Fibroblast of skin of right quadriceps (primary cell): ENCODE results near the gene WNT3A.

ENCODE experiments used
- DNase-seq: peaks from one replicate; pipeline ENCODE4 v3.0.0-alpha.2; 2013

WNT3A gene

GRCh38 chr1:228058172-228058948 is 51.6 kb downstream of the WNT3A start:
- DNase-seq = no peak

GRCh38 chr1:228058949-228059633 is 52.3 kb downstream of the WNT3A start:
- no peak for DNase-seq

- DNase-seq = peak; percentile 45
Observed at GRCh38 chr1:228059634-228060457, 53.0 kb downstream of the WNT3A start.

GRCh38 chr1:228060458-228061190 is 53.8 kb downstream of the WNT3A start:
- DNase-seq = no peak

GRCh38 chr1:228061411-228062084 is 54.8 kb downstream of the WNT3A start:
- DNase-seq = no peak

GRCh38 chr1:228062085-228062791 is 55.4 kb downstream of the WNT3A start:
- DNase-seq = no peak

- no peak for DNase-seq
Observed at GRCh38 chr1:228062812-228063211, 56.0 kb downstream of the WNT3A start.

GRCh38 chr1:228063251-228064191 is 56.7 kb downstream of the WNT3A start:
- no peak for DNase-seq

GRCh38 chr1:228064296-228064695 is 57.5 kb downstream of the WNT3A start:
- DNase-seq = no peak

- no peak for DNase-seq
Observed at GRCh38 chr1:228064741-228065542, 58.1 kb downstream of the WNT3A start.

- no peak for DNase-seq
Observed at GRCh38 chr1:228065543-228066347, 58.9 kb downstream of the WNT3A start.

- no peak for DNase-seq
Observed at GRCh38 chr1:228066416-228066815, 59.6 kb downstream of the WNT3A start.

- no peak for DNase-seq
Observed at GRCh38 chr1:228066891-228067654, 60.3 kb downstream of the WNT3A start.

- no peak for DNase-seq
Observed at GRCh38 chr1:228068359-228068758, 61.6 kb downstream of the WNT3A start.

- no peak for DNase-seq
Observed at GRCh38 chr1:228070173-228070572, 63.4 kb downstream of the WNT3A start.

- DNase-seq = no peak
Observed at GRCh38 chr1:228070851-228071250, 64.1 kb downstream of the WNT3A start.

- no peak for DNase-seq
Observed at GRCh38 chr1:228071839-228072657, 65.2 kb downstream of the WNT3A start.
